Suprapubic skin (tissue), 3 donors: ENCODE data around the gene SHE.

ENCODE experiments used
- POLR2A ChIP-seq, 2 donors: fragments of 450-650 bp; IDR thresholded peaks; one replicate each; pipeline ENCODE4 v1.6.1; 2017; ENCODE audit warnings: antibody characterized with exemption in 2 of 2, mild to moderate bottlenecking in 2 of 2, moderate library complexity in 2 of 2
- TF ChIP-seq, protein P1 (sequence below), 2 donors: fragments of 200-600 bp in 1 of 2; fragments of 450-650 bp in 1 of 2; sonication (generic) in 1 of 2; IDR thresholded peaks; one replicate each; pipeline ENCODE4 v1.5.1; 2016 to 2019; ENCODE audit warnings: antibody characterized with exemption in 2 of 2, mild to moderate bottlenecking in 1 of 2, moderate library complexity in 1 of 2

DNA sequence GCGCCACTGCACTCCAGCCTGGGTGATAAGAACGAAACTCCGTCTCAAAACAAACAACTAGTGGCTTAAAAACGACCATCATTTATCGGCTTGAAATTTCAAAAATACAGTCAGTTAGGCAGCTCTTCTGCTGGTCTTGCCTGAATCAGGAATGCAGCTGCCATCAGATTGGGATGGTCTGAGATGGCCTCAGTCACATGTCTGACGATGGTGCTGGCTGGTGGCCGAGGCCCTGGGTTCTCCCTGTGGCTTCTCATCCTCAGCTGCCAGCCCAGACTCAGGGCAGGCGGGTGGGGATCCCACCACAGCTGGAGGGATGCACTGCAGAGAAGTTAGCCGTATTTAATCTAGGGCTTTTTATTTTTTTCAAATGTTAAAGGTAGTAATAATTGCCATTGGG lies 65.8 kb downstream of the SHE start:
- TF ChIP-seq, protein P1, sequence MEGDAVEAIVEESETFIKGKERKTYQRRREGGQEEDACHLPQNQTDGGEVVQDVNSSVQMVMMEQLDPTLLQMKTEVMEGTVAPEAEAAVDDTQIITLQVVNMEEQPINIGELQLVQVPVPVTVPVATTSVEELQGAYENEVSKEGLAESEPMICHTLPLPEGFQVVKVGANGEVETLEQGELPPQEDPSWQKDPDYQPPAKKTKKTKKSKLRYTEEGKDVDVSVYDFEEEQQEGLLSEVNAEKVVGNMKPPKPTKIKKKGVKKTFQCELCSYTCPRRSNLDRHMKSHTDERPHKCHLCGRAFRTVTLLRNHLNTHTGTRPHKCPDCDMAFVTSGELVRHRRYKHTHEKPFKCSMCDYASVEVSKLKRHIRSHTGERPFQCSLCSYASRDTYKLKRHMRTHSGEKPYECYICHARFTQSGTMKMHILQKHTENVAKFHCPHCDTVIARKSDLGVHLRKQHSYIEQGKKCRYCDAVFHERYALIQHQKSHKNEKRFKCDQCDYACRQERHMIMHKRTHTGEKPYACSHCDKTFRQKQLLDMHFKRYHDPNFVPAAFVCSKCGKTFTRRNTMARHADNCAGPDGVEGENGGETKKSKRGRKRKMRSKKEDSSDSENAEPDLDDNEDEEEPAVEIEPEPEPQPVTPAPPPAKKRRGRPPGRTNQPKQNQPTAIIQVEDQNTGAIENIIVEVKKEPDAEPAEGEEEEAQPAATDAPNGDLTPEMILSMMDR (IDR thresholded peaks at IDR 0.05): no peak
- no peak for TF ChIP-seq POLR2A (IDR thresholded peaks at IDR 0.05)
